ENCODE results near the gene WWP2. TPM values are rescaled to one million over a fixed set of nuclear protein-coding genes. Genes with fewer than 3 reads are reported as not detected.
"Not testable (repeated sequence)": the region's sequence is repeated elsewhere in the genome, so short reads cannot be mapped to it uniquely, and the experiment has no call there.

The WWP2 gene
- total RNA-seq, 2 donors from 2014 or later, result 144 to 146 TPM

DNA sequence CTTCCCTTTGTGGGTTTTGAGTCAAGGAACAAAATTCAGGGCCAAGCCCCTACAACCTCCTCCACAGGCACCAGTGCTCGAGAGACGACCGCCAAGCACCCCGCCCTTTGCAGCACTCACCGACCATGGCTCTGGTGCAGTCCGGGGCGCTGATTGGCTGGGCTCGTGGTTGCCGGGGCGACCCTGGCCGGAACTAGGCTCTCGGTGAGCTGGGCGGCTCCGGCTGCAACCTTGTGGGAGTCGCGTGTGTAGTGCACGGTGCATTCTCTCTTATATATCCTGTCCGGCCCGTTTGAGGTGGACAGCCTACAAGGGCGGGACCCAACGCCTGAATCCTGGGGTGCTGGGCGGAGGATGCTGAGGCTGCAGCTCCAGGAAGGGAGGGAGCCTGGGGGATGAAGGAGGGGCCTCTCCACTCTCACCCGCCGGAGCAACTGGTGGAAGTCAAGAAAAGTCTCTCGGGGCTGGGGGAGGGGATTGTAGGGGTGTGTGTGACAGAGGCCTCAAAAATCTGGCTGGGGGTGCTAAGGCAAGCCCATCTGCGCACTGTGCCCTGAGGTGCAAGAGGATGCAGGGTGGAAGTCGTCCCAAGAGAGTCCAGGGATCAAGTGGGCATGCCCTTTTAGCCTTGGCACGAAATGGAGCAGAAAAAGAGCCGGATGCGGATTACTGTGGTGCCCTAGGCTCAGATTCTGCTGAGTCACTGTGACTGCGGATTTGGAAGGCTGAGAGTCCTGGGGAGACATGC is 35.6 kb upstream of the WWP2 start, which contains the start of gene NQO1:
TSS of gene NQO1 (minus strand) at position 248 of the 748 bp plus-strand sequence. CDS start at position 127, 121 bp downstream.
- H3K4me1 ChIP-seq (ENCODE audit: control insufficient read depth in 1 of 2, low read depth in 2 of 2), result peaks cover 2 to 33% of the 10 kb centered on the region in 2 donors
- H3K4me3 ChIP-seq, result peak within 1 kb of the TSS; percentile 71
- H3K27ac ChIP-seq, result peak within 1 kb of the TSS; percentile 67 to 70
- no peaks in the 10 kb centered on the region for H3K27me3 ChIP-seq (replicated peaks; ENCODE audit: insufficient read depth)
- no peaks in the 10 kb centered on the region for H3K36me3 ChIP-seq
- DNase-seq (ENCODE audit: low spot score) (peak; percentile 78), ATAC-seq (ENCODE audit: insufficient number of reproducible peaks, low FRiP score, low read depth) (peak; percentile 75)
- TF ChIP-seq, protein P1, sequence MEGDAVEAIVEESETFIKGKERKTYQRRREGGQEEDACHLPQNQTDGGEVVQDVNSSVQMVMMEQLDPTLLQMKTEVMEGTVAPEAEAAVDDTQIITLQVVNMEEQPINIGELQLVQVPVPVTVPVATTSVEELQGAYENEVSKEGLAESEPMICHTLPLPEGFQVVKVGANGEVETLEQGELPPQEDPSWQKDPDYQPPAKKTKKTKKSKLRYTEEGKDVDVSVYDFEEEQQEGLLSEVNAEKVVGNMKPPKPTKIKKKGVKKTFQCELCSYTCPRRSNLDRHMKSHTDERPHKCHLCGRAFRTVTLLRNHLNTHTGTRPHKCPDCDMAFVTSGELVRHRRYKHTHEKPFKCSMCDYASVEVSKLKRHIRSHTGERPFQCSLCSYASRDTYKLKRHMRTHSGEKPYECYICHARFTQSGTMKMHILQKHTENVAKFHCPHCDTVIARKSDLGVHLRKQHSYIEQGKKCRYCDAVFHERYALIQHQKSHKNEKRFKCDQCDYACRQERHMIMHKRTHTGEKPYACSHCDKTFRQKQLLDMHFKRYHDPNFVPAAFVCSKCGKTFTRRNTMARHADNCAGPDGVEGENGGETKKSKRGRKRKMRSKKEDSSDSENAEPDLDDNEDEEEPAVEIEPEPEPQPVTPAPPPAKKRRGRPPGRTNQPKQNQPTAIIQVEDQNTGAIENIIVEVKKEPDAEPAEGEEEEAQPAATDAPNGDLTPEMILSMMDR (IDR thresholded peaks at IDR 0.05), result no peak
- no peaks in the 10 kb centered on the region for H3K9me3 ChIP-seq

DNA sequence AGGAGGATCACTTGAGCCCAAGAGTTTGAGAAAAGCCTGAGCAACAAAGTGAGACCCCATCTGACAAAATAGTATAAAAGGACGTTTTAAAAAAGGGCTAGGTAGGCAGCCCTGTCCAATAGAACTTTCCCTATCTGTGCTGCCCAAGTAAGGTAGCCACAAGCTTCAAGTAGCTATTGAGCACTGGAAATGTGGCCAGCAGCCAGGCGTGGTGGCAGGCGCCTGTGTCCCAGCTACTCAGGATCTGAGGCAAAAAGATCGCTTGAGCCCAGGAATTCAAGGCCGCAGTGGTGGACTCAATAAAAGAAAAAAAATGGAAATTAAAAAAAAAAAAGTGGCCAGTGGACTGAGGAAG is 34.2 kb upstream of the WWP2 start:
- DNase-seq (ENCODE audit: low spot score) (no peak), ATAC-seq (ENCODE audit: insufficient number of reproducible peaks, low FRiP score, low read depth) (no peak)
- Histone ChIP-seq H3K27ac (peak overlapping the region; percentile 65 to 67), H3K9me3 (no peaks in the 10 kb centered on the region), H3K4me3 (no peak overlapping the region), H3K36me3 (no peaks in the 10 kb centered on the region), H3K4me1 (ENCODE audit: control insufficient read depth in 1 of 2, low read depth in 2 of 2) (peaks cover 2 to 33% of the 10 kb centered on the region in 2 donors), H3K27me3 (replicated peaks; ENCODE audit: insufficient read depth) (no peaks in the 10 kb centered on the region)
- TF ChIP-seq, protein P1 (IDR thresholded peaks at IDR 0.05), result no peak

DNA sequence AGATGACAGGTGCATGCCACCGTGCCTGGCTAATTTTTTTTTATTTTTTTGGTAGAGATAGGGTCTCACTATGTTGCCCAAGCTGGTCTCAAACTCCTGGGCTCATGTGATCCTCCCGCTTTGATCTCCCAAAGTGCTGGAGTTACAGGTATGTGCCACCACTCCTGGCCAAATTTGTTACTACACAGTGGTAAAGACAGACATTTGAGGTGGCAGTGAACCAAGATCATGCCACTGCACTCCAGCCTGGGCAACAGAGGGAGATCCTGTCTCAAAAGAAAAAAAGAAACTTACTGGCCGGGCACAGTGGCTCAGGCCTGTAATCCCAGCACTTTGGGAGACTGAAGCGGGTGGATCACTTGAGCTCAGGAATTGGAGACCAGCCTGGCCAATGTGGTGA is 33.1 kb upstream of the WWP2 start:
- H3K4me3 ChIP-seq; DNase-seq (ENCODE audit: low spot score); H3K36me3 ChIP-seq; H3K27ac ChIP-seq; ATAC-seq (ENCODE audit: insufficient number of reproducible peaks, low FRiP score, low read depth); H3K27me3 ChIP-seq (replicated peaks; ENCODE audit: insufficient read depth); H3K9me3 ChIP-seq: not testable (repeated sequence)
- H3K4me1 ChIP-seq (ENCODE audit: control insufficient read depth in 1 of 2, low read depth in 2 of 2), result peaks cover 2 to 33% of the 10 kb centered on the region in 2 donors

DNA sequence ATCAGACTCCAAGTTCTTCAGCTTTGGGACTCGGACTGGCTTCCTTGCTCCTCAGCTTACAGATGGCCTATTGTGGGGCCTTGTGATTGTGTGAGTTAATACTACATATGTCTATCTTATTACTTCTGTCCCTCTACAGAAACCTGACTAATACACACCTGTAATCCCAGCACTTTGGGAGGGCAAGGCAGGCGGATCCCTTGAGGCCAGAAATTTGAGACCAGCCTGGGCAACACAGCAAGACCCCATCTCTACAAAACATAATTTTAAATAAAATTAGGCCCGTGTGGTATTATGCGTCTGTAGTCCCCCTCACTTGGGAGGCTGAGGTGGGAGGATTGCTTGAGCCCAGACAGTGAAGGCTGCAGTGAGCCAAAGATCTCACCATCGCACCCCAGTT is 30.9 kb upstream of the WWP2 start:
- ATAC-seq (ENCODE audit: insufficient number of reproducible peaks, low FRiP score, low read depth); H3K36me3 ChIP-seq; DNase-seq (ENCODE audit: low spot score); H3K27me3 ChIP-seq (replicated peaks; ENCODE audit: insufficient read depth); H3K4me3 ChIP-seq; H3K27ac ChIP-seq; H3K9me3 ChIP-seq: not testable (repeated sequence)
- H3K4me1 ChIP-seq (ENCODE audit: control insufficient read depth in 1 of 2, low read depth in 2 of 2), result peaks cover 2 to 15% of the 10 kb centered on the region in 2 donors

DNA sequence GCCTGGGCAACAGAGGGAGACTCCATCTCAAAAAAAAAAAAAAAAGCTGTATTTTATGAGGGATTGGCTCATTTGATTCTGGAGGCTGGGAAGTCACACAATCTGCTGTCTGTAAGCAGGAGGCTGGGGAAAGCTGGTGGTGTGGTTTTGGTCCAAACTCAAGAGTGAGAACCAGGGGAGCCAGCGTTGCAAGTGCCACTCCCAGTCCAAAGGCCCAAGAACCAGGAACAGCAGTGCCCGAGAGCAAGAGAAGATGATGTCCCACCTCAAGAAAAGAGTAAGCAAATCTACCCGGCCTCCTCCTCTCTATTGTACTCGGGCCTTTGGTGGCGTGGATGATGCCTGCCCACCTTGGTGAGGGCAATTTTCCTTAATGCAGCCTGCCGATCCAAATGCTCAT is 30.0 kb upstream of the WWP2 start:
- TF ChIP-seq, protein P1 (IDR thresholded peaks at IDR 0.05), result no peak
- no peak for DNase-seq (ENCODE audit: low spot score)
- Histone ChIP-seq H3K4me1 (ENCODE audit: control insufficient read depth in 1 of 2, low read depth in 2 of 2) (peaks cover 2 to 9% of the 10 kb centered on the region in 2 donors), H3K4me3 (no peak overlapping the region), H3K9me3 (no peaks in the 10 kb centered on the region), H3K27me3 (replicated peaks; ENCODE audit: insufficient read depth) (no peaks in the 10 kb centered on the region), H3K27ac (no peak overlapping the region), H3K36me3 (no peaks in the 10 kb centered on the region)
- ATAC-seq (ENCODE audit: insufficient number of reproducible peaks, low FRiP score, low read depth), result no peak

DNA sequence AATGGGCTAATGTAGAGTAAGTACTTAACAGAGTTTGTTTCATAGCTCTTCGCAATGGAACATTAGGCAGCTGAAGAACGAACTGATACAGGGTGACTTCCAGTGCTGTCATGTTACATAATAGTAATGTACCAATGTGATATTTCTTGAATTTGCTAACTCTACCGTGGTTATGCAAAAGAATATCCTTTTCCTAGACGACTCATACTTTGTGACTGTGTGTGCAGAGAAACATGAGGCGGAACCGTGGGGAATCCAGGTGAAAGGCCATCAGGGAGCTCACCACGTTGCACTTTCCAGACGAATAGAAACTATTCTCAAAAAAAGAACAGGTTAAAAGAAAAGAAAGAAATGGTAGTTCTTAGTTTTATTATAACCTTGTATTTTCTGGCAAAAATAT is 20.6 kb upstream of the WWP2 start:
- Histone ChIP-seq H3K4me1 (ENCODE audit: control insufficient read depth in 1 of 2, low read depth in 2 of 2) (peaks cover 0 to 9% of the 10 kb centered on the region in 2 donors), H3K36me3 (peaks cover 48% of the 10 kb centered on the region), H3K27ac (no peak overlapping the region), H3K27me3 (replicated peaks; ENCODE audit: insufficient read depth) (no peaks in the 10 kb centered on the region), H3K9me3 (no peaks in the 10 kb centered on the region), H3K4me3 (no peak overlapping the region)
- no peak for ATAC-seq (ENCODE audit: insufficient number of reproducible peaks, low FRiP score, low read depth)
- TF ChIP-seq, protein P1 (IDR thresholded peaks at IDR 0.05), result no peak
- DNase-seq (ENCODE audit: low spot score), result no peak

All from thoracic aorta (tissue), 2 donors.